Breast epithelium (tissue), 3 donors: ENCODE results near the gene METTL1.

Experiments used
- POLR2A ChIP-seq: fragments of 450-650 bp; IDR thresholded peaks from one replicate; pipeline ENCODE4 v1.6.1; 2016; ENCODE audit warnings: antibody characterized with exemption, mild to moderate bottlenecking, moderate library complexity
- POLR2AphosphoS5 ChIP-seq, 3 donors: sonication (generic); formaldehyde crosslinking; IDR thresholded peaks; one replicate each; pipeline ENCODE4 v1.6.1; 2017; ENCODE audit warnings: antibody characterized with exemption in 3 of 3
- TF ChIP-seq, protein P1 (sequence below), 3 donors: fragments of 450-650 bp; IDR thresholded peaks; one replicate each; pipeline ENCODE4 v1.5.1; 2016 to 2017; ENCODE audit warnings: antibody characterized with exemption in 3 of 3, mild to moderate bottlenecking in 3 of 3, moderate library complexity in 3 of 3

DNA sequence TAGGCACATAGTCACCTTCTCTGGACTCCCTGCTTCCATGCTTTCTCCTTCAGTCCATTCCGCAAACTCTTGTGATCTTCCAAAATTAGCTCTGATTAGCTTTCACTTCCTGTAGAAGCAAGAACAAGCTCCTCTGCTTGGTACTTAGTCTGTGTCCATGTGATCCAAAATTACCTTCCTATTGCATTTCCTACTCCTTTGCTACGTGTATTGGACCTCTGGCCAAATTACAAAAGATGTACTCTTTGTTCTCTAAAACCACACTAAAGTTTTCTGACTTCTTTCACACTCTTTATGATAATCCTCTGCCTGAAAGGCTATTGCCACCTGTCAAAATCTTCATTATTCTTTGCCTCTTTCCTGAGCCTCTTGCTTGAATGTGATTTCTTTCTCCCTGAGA is 9.9 kb upstream of the METTL1 start:
- TF ChIP-seq, protein P1, sequence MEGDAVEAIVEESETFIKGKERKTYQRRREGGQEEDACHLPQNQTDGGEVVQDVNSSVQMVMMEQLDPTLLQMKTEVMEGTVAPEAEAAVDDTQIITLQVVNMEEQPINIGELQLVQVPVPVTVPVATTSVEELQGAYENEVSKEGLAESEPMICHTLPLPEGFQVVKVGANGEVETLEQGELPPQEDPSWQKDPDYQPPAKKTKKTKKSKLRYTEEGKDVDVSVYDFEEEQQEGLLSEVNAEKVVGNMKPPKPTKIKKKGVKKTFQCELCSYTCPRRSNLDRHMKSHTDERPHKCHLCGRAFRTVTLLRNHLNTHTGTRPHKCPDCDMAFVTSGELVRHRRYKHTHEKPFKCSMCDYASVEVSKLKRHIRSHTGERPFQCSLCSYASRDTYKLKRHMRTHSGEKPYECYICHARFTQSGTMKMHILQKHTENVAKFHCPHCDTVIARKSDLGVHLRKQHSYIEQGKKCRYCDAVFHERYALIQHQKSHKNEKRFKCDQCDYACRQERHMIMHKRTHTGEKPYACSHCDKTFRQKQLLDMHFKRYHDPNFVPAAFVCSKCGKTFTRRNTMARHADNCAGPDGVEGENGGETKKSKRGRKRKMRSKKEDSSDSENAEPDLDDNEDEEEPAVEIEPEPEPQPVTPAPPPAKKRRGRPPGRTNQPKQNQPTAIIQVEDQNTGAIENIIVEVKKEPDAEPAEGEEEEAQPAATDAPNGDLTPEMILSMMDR (IDR thresholded peaks at IDR 0.05) = no peak
- TF ChIP-seq POLR2A (no peak), POLR2AphosphoS5 (IDR thresholded peaks at IDR 0.05) (no peak)
